ENCODE results near the gene DUSP7. TPM values are rescaled to one million over a fixed set of nuclear protein-coding genes. Genes with fewer than 3 reads are reported as not detected.
A peak's percentile ranks its signal among the peaks of the same experiment; 100 is the strongest.

The DUSP7 gene, protein sequence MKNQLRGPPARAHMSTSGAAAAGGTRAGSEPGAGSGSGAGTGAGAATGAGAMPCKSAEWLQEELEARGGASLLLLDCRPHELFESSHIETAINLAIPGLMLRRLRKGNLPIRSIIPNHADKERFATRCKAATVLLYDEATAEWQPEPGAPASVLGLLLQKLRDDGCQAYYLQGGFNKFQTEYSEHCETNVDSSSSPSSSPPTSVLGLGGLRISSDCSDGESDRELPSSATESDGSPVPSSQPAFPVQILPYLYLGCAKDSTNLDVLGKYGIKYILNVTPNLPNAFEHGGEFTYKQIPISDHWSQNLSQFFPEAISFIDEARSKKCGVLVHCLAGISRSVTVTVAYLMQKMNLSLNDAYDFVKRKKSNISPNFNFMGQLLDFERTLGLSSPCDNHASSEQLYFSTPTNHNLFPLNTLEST
- total RNA-seq (ENCODE audit: low replicate concordance): 2.4 and 10.7 TPM in 2 replicates

DNA sequence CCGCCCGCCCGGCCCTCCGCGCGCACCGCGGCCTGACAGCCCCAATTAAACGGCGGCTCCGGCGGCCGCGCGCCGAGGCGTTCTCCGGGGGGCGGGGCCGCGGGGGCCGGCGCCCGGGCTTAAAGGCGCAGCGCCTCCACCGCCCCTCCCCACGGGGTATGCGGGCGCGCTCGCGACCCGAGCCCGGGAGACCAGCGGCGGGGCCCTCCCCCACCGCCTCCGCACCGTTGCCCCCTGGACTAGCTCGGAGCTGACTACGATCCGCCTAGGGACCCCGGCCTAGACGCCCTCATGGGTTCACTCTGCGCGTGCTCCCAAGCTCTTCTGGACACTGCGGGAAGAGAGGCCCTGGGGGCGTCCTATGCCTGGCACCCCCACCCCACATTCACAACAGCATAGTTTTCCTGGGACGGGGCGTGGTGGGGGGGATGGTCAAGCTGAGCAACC is at the start of gene DUSP7:
DUSP7 (minus strand) TSS at position 51 of the 447 bp plus-strand sequence. CDS start 205 bp downstream, outside the sequence.
- Mint-ChIP-seq H3K27ac (peak within 1 kb of the TSS; percentile 66), H3K4me3 (peak within 1 kb of the TSS; percentile 95), H3K9me3 (no peaks in the 10 kb centered on the region), H3K27me3 (ENCODE audit: insufficient read depth, low read depth) (peaks cover 3% of the 10 kb centered on the region), H3K4me1 (peaks cover 31% of the 10 kb centered on the region), H3K36me3 (peaks cover 2% of the 10 kb centered on the region)
- Histone ChIP-seq H3K9me3 (ENCODE audit: low read depth) (no peaks in the 10 kb centered on the region), H3F3A (ENCODE audit: low read depth) (peaks cover 25% of the 10 kb centered on the region), H2AFZ (replicated peaks) (peak within 1 kb of the TSS; percentile 80), H4K20me1 (ENCODE audit: low read depth) (peaks cover 6% of the 10 kb centered on the region), H3K4me1 (peaks cover 15% of the 10 kb centered on the region), H3K27ac (no peak within 1 kb of the TSS), H3K27me3 (peaks cover 19% of the 10 kb centered on the region), H3K36me3 (no peaks in the 10 kb centered on the region), H3K4me3 (peak within 1 kb of the TSS; percentile 76), H3K79me2 (ENCODE audit: low read depth) (peaks cover 14% of the 10 kb centered on the region), H3K9ac (peak within 1 kb of the TSS; percentile 50), H3K4me2 (peak within 1 kb of the TSS; percentile 98)
- peak; percentile 93 for DNase-seq (ENCODE audit: low spot score)
- TF ChIP-seq, protein P1, sequence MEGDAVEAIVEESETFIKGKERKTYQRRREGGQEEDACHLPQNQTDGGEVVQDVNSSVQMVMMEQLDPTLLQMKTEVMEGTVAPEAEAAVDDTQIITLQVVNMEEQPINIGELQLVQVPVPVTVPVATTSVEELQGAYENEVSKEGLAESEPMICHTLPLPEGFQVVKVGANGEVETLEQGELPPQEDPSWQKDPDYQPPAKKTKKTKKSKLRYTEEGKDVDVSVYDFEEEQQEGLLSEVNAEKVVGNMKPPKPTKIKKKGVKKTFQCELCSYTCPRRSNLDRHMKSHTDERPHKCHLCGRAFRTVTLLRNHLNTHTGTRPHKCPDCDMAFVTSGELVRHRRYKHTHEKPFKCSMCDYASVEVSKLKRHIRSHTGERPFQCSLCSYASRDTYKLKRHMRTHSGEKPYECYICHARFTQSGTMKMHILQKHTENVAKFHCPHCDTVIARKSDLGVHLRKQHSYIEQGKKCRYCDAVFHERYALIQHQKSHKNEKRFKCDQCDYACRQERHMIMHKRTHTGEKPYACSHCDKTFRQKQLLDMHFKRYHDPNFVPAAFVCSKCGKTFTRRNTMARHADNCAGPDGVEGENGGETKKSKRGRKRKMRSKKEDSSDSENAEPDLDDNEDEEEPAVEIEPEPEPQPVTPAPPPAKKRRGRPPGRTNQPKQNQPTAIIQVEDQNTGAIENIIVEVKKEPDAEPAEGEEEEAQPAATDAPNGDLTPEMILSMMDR (IDR thresholded peaks at IDR 0.05): no peak
- TF ChIP-seq EZH2 (IDR thresholded peaks at IDR 0.05) (no peak), EZH2phosphoT487 (IDR thresholded peaks at IDR 0.05) (no peak)

DNA sequence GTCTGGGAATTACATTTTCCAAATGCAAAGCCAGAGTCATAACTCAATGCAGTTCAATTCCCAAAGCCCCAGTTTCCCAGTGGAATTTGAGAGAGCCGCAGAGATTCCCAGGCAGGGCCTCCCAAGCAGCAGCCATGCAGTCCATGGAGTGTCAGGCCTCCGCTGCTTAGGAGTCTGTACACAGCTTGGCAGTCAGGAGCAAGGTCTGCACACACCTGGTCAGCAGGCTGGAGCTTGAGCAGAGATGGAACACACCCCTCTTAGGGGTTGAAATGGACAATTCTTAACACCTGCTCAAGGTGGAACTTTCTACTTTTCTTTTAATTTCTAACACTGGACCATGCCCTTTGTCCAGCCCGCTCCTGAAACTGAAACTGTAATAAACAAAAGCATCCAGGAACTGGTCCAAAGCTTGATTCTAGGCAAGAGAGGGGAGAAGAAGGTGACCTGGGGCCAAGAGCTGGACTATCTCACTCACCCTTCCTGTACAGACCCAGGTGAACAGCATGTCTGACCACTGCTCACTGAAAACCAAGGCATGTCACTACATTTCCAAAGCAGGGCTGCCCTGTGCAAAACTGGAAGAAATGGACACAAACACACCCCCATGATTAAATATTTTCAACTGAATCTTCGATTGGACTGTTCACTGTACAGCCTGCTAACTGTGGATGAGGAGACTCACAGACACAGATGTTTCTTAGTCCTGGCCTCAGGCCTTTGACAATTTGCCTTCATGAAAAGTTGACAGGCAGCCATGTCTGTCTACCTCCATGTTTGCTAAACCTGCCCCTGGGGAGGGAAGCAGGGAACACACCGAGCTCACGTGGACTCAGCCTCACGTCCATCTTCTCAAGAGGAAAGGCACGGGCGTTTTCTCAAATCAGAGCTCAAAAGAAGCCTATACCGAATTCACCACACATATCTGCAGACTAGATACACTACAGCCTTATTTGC is 48.6 kb upstream of the DUSP7 start:
- Mint-ChIP-seq H3K4me1 (no peaks in the 10 kb centered on the region), H3K27ac (peak overlapping the region; percentile 30), H3K9me3 (peaks cover 3% of the 10 kb centered on the region), H3K4me3 (no peak overlapping the region), H3K27me3 (ENCODE audit: insufficient read depth, low read depth) (peaks cover 2% of the 10 kb centered on the region), H3K36me3 (peaks cover 33% of the 10 kb centered on the region)
- Histone ChIP-seq H3K9me3 (ENCODE audit: low read depth) (peaks cover 5% of the 10 kb centered on the region), H3K27ac (no peak overlapping the region), H3K79me2 (ENCODE audit: low read depth) (no peaks in the 10 kb centered on the region), H3F3A (ENCODE audit: low read depth) (no peaks in the 10 kb centered on the region), H3K36me3 (peaks cover 8% of the 10 kb centered on the region), H2AFZ (replicated peaks) (no peak overlapping the region), H3K4me1 (no peaks in the 10 kb centered on the region), H3K9ac (no peak overlapping the region), H3K27me3 (no peaks in the 10 kb centered on the region), H4K20me1 (ENCODE audit: low read depth) (no peaks in the 10 kb centered on the region), H3K4me2 (no peak overlapping the region), H3K4me3 (no peak overlapping the region)
- TF ChIP-seq EZH2phosphoT487 (IDR thresholded peaks at IDR 0.05) (no peak), EZH2 (IDR thresholded peaks at IDR 0.05) (no peak)
- TF ChIP-seq, protein P1 (IDR thresholded peaks at IDR 0.05): no peak
- DNase-seq (ENCODE audit: low spot score): no peak

DNA sequence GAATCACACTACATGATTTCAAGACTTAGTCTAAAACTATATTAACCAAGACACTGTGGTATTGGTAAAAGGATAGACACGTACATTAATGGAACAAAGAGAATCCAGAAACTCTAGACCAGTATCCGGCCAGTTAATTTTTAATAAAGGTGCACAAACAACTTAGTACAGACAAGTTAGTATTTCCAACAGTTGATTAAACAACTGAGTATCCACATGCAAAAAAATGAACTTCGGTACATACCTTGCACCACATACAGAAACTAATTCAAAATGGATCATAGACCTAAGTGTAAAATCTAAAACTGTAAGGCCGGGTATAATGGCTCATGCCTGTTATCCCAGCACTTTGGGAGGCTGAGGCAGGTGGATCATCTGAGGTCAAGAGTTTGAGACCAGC is 46.6 kb upstream of the DUSP7 start:
- Histone ChIP-seq H2AFZ (replicated peaks) (no peak overlapping the region), H3K36me3 (peaks cover 8% of the 10 kb centered on the region), H3K4me2 (no peak overlapping the region), H4K20me1 (ENCODE audit: low read depth) (no peaks in the 10 kb centered on the region), H3F3A (ENCODE audit: low read depth) (no peaks in the 10 kb centered on the region), H3K4me1 (no peaks in the 10 kb centered on the region), H3K4me3 (no peak overlapping the region), H3K27me3 (no peaks in the 10 kb centered on the region), H3K79me2 (ENCODE audit: low read depth) (no peaks in the 10 kb centered on the region), H3K9ac (no peak overlapping the region), H3K27ac (no peak overlapping the region), H3K9me3 (ENCODE audit: low read depth) (peaks cover 5% of the 10 kb centered on the region)
- H3K4me3 Mint-ChIP-seq: no peak overlapping the region
- peaks cover 35% of the 10 kb centered on the region for H3K36me3 Mint-ChIP-seq
- H3K27me3 Mint-ChIP-seq (ENCODE audit: insufficient read depth, low read depth): peaks cover 5% of the 10 kb centered on the region
- TF ChIP-seq EZH2phosphoT487 (IDR thresholded peaks at IDR 0.05) (no peak), EZH2 (IDR thresholded peaks at IDR 0.05) (no peak)
- TF ChIP-seq, protein P1 (IDR thresholded peaks at IDR 0.05): no peak
- no peaks in the 10 kb centered on the region for H3K4me1 Mint-ChIP-seq
- H3K27ac Mint-ChIP-seq: no peak overlapping the region
- peaks cover 3% of the 10 kb centered on the region for H3K9me3 Mint-ChIP-seq
- DNase-seq (ENCODE audit: low spot score): no peak
